HAP-1 (cell line): Measurements from ENCODE around the gene CEBPA.
"Not testable (repeated sequence)": the region's sequence is repeated elsewhere in the genome, so short reads cannot be mapped to it uniquely, and the experiment has no call there.

ENCODE experiments used
- DNase-seq, 2 experiments: peaks; one replicate each; pipeline ENCODE4 v3.0.0-alpha.2; 2016 to 2020; ENCODE audit warnings: low spot score in 2 of 2
- H3K27me3 ChIP-seq: fragments of 250-450 bp; sonication (Bioruptor Pico); 2 replicates; pipeline ENCODE4 v1.5.1; 2020; ENCODE audit warnings: low read depth, mild to moderate bottlenecking, moderate library complexity
- H3K36me3 ChIP-seq: fragments of 250-450 bp; sonication (Bioruptor Pico); replicated peaks from 2 replicates; pipeline ENCODE4 v1.5.1; 2020; ENCODE audit warnings: mild to moderate bottlenecking
- H3K4me1 ChIP-seq: fragments of 250-450 bp; sonication (Bioruptor Pico); 2 replicates; pipeline ENCODE4 v1.5.1; 2020; ENCODE audit warnings: mild to moderate bottlenecking
- H3K4me3 ChIP-seq: fragments of 250-450 bp; sonication (Bioruptor Pico); 2 replicates; pipeline ENCODE4 v1.5.1; 2020; ENCODE audit warnings: mild to moderate bottlenecking, moderate library complexity
- H3K9me3 ChIP-seq: fragments of 250-450 bp; sonication (Bioruptor Pico); 2 replicates; pipeline ENCODE4 v1.5.1; 2020; ENCODE audit warnings: mild to moderate bottlenecking, moderate library complexity
- in situ Hi-C: fragments of 300-500 bp; cut with MboI; formaldehyde crosslinking; loops from 3 replicates; pipeline ENCODE4 v1.14.3; 2020; ENCODE audit warnings: low sequenced_read_pairs, inconsistent platforms, mixed read lengths

The CEBPA gene

DNA sequence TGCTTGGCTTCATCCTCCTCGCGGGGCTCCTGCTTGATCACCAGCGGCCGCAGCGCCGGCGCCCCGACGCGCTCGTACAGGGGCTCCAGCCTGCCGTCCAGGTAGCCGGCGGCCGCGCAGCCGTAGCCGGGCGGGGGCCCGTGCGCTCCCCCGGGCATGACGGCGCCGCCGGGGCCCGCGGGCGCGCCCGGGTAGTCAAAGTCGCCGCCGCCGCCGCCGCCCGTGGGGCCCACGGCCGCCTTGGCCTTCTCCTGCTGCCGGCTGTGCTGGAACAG, 497 bp downstream of the CEBPA start:
- in situ Hi-C loops, result no loop called here
- H3K9me3 ChIP-seq, result no peaks in the 10 kb centered on the region
- H3K4me1 ChIP-seq, result peaks cover 8% of the 10 kb centered on the region
- H3K4me3 ChIP-seq, result peak overlapping the region; percentile 27
- no peaks in the 10 kb centered on the region for H3K27me3 ChIP-seq
- no peak for DNase-seq
- H3K36me3 ChIP-seq, result no peaks in the 10 kb centered on the region

DNA sequence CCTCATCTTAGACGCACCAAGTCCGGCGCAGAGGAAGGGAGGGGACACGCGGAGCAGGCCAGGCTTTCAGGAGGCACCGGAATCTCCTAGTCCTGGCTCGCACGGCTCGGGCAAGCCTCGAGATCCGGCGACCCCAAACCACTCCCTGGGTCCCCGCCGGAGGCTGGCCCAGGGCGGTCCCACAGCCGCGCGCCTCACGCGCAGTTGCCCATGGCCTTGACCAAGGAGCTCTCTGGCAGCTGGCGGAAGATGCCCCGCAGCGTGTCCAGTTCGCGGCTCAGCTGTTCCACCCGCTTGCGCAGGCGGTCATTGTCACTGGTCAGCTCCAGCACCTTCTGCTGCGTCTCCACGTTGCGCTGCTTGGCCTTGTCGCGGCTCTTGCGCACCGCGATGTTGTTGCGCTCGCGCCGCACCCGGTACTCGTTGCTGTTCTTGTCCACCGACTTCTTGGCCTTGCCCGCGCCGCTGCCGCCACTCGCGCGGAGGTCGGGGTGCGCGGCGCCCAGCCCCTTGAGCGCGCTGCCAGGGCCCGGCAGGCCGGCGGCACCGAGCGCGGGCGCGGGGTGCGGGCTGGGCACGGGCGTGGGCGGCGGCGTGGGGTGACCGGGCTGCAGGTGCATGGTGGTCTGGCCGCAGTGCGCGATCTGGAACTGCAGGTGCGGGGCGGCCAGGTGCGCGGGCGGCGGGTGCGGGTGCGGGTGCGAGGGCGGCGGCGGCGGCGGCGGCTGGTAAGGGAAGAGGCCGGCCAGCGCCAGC, 1.0 kb downstream of the CEBPA start:
- DNase-seq, result peak in 1 of 2 experiments; percentile 29
- H3K27me3 ChIP-seq, result no peaks in the 10 kb centered on the region
- H3K9me3 ChIP-seq, result no peaks in the 10 kb centered on the region
- no peaks in the 10 kb centered on the region for H3K36me3 ChIP-seq
- in situ Hi-C loops, result no loop called here
- H3K4me3 ChIP-seq, result peak overlapping the region; percentile 36
- H3K4me1 ChIP-seq, result peaks cover 8% of the 10 kb centered on the region

DNA sequence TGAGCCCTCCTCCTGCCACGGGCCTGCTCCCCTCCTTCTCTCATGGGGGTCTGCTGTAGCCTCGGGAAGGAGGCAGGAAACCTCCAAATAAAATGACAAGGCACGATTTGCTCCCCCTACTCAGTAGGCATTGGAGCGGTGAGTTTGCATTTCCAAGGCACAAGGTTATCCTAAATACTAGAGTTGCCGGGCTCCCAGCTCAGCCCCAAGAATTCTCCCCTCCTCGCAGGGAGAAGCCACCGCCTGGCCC, 1.5 kb downstream of the CEBPA start:
- no peak for DNase-seq
- Histone ChIP-seq H3K4me3 (peak overlapping the region; percentile 36), H3K27me3 (no peaks in the 10 kb centered on the region), H3K4me1 (peaks cover 8% of the 10 kb centered on the region), H3K9me3 (no peaks in the 10 kb centered on the region), H3K36me3 (no peaks in the 10 kb centered on the region)
- in situ Hi-C loops, result no loop called here

DNA sequence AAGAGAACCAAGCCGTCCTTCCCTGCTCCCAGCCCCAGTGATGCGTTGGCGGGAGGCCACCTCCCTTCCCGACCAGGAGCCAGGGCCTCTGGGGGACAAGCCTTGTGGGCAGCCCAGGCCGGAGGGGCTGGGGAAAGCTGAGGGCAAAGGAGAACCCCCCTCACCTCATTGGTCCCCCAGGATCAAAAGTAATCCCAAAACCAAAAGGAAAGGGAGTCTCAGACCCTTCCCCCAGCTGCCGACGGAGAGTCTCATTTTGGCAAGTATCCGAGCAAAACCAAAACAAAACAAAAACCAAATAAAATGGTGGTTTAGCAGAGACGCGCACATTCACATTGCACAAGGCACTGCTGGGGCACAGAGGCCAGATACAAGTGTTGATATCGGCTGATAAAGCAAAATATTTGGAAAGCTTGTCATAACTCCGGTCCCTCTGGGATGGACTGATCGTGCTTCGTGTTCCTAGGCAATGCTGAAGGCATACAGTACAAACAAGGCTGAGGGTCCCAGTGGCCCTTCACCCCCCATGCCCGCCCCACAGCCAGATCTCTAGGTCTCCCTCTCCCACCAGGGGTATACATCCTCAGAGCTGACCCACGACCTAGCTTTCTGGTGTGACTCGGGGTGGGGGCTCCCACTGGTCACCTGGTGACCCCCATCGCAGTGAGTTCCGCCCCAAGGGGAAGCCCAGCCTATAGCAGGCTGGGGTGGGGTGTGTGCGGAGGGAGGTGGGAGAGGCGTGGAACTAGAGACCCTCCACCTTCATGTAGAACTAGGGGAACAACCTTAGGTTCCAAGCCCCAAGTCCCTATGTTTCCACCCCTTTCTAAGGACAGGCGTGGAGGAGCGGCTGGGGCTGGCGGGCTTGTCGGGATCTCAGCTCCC, 2.1 kb downstream of the CEBPA start:
- Histone ChIP-seq H3K27me3 (no peaks in the 10 kb centered on the region), H3K4me1 (peaks cover 8% of the 10 kb centered on the region), H3K36me3 (no peaks in the 10 kb centered on the region), H3K9me3 (no peaks in the 10 kb centered on the region), H3K4me3 (peak overlapping the region; percentile 36)
- in situ Hi-C loops, result no loop called here
- peak in 1 of 2 experiments; percentile 24 for DNase-seq

DNA sequence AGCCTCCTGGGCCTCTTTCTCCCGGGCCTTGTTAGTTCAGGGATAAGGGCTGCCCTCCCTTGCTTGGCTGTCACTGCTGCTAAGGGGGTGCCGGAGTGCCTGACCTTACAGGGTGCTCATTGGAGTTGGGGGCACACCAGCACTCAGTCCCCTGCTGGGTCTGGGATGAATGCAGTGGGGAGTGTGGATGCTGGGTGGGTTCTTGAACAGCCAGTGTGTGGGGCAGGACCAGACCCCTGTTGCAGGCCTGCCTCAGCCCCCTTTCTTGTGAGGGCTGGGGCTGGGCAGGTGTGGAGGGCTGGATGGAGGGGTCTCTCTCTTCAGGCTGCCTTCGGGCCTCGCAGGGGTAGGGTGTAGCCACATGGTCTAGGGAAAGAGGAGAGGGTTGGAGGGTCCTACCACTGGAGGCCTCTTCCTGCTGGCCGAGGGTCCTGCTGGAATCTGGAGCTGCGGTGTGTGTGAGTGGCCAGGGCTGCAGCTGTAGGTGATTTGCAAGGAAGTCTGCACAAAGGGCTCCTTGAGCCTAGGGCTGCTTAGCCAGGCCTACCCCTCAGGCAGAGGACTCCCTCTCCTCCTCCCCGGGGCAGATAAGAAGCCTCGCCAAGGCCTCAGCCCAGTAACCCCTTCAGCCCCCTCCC, 3.2 kb downstream of the CEBPA start:
- no peak overlapping the region for H3K4me3 ChIP-seq
- H3K4me1 ChIP-seq, result peaks cover 8% of the 10 kb centered on the region
- no peaks in the 10 kb centered on the region for H3K9me3 ChIP-seq
- no peaks in the 10 kb centered on the region for H3K36me3 ChIP-seq
- H3K27me3 ChIP-seq, result no peaks in the 10 kb centered on the region
- in situ Hi-C loops, result no loop called here
- DNase-seq, result no peak

DNA sequence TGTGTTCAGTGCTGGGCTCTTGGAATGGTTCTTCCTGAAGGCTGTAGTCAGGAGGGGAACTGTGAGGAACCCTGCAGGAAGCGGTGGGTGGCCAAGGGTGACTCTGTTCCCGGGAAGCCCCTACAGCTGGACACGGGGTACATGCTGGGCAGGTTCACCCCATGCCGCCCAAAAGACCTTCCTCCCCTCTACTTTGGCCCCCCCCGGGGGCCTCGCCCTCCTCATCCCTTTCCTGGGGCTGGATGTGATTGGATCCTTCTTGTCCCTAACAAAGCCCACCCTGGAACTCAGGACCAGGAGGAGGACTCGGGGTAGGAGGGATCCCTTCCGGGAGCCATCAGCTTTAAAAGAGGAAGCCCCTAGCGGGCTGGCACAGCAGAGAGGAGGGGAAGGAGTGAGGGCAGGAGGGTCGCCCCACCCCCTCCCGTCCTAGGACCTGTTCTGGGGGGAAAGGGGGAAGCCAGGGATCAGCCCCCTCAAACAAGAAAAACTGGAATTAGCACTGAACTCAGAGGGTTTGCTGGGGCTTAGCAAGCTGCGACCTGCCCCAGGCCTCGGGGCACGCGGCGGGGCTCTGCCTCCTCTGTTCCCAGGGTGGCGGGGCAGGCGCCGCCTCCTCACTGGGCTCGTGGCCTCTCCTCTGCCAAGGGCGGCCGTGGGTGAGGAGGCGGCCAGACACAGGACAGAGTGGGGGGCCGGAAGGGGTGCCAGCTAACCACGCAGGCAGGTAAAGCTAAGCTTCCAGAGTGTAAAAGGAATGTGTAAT, 4.0 kb downstream of the CEBPA start:
- Histone ChIP-seq H3K9me3 (no peaks in the 10 kb centered on the region), H3K4me1 (peaks cover 8% of the 10 kb centered on the region), H3K36me3 (no peaks in the 10 kb centered on the region), H3K27me3 (no peaks in the 10 kb centered on the region), H3K4me3 (no peak overlapping the region)
- in situ Hi-C loops, result no loop called here
- DNase-seq, result no peak

DNA sequence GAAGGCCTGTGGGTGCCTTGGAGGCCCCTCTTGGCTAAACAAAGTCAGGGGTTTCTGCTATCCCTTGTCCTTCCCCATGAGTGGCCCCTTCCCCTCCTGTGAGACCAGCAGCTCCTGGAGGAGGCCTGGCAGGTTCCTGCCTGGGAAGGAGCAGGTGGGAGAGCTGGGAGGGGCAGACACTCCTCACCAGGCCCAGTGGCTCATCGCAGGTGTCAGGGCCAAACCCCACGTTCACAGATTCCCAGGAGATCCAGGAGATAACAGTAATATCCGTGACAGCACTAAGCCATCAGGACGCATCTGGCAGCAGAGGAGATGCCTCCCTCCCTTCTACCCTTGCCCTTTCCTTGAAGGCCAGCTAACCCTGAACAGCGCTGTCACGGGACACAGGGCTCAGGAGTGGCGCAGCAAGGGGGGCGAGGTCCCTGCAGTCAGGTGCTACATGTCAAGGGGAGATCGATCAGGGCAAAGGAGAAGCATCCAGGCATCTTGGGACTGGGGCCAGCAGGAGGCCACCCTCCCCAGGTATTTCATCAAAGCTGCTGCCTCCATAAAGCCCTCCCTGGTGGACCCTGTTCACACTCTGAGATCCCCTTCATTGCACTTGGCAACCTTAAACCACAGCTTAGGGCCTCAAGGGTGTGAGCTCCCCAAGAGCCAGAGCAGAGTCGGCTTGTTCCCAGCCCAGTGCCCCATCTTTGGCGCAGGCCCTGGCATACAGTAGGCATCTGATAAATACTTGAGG, 4.8 kb downstream of the CEBPA start:
- DNase-seq, result no peak
- Histone ChIP-seq H3K4me1 (peaks cover 8% of the 10 kb centered on the region), H3K9me3 (no peaks in the 10 kb centered on the region), H3K27me3 (no peaks in the 10 kb centered on the region), H3K4me3 (no peak overlapping the region), H3K36me3 (no peaks in the 10 kb centered on the region)
- in situ Hi-C loops, result no loop called here

DNA sequence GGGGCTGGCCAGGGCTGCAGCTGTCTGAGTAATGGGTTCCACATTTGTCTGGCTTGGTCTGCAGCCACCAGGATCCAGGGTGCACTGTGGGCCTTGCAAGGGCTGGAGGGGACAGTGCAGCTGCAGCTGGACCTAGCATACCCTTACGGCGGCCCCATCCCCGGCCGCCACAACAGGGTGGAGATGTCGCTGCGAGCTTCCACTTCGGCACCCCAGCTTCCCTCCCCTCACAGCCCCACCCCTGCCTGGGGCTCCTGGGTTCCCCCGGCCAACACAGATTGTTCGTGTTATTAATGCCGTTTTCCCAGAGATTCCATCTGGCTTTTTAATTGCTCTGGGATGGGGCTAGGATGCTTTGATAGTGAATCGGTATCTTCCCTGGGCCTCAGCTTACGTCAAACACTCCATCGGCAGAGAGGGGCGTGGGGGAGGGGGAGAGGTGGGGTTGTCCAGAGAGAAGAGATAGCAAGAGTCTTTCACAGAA, 5.8 kb downstream of the CEBPA start:
- peaks cover 8% of the 10 kb centered on the region for H3K4me1 ChIP-seq
- no peaks in the 10 kb centered on the region for H3K36me3 ChIP-seq
- H3K9me3 ChIP-seq, result no peaks in the 10 kb centered on the region
- in situ Hi-C loops, result no loop called here
- DNase-seq, result no peak
- H3K4me3 ChIP-seq, result no peak overlapping the region
- H3K27me3 ChIP-seq, result no peaks in the 10 kb centered on the region

DNA sequence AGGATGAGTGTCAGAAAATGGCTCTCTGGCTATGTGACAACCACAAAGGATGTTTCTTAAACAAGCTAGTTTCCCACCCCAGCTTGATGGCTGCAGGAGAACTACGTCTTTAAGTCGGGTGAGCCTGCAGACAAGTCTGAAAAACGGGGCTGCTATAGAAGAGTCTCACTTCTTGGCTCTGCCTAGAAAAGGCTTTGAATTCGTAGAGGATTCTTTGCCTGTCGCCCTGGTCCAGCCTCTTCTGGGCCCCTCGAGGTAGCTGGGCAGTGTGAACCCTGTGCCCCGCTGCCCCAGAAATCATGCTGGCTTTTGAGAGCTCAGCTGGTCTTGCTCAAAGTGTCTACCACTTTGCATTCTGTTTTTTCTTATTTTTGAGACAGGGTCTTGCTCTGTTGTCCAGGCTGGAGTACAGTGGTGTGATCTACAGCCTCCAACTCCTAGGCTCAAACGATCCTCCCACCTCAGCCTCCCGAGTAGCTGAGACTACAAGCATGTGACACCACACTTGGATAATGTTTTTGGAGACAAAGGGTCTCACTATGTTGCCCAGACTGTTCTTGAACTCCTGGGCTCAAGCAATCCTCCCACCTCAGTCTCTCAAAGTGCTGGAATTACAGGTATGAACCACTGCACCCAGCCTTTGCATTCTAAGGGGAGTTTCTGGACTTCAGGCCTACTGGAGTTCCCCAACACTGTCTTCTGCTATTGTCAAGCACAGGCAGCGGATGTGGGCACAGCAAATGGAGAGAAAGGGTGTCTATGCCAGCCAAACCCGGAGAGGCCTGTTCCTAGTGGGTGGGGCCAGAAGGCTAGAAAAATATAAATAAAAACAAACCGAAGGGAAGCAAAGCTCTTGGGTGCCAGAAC, 6.5 kb downstream of the CEBPA start:
- in situ Hi-C loops, result no loop called here
- Histone ChIP-seq H3K36me3 (no peaks in the 10 kb centered on the region), H3K4me3 (no peak overlapping the region), H3K27me3 (no peaks in the 10 kb centered on the region), H3K4me1 (peaks cover 8% of the 10 kb centered on the region), H3K9me3 (no peaks in the 10 kb centered on the region)
- DNase-seq, result no peak

DNA sequence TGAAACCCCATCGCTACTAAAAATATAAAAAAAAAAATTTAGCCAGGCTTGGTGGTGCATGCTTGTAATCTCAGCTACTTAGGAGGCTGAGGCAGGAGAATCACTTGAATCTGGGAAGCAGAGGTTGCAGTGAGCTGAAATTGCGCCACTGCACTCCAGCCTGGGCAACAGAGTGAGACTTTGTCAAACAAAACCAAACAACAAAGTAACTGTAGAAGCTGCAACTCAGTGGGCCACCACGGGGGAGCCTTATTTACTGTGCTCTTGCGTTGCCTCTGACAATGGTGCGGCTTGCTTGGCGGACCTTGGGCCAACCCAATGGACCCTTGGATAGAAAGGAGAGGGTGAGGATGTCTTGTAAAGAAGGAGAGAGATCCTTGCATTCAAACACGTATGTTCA, 7.3 kb downstream of the CEBPA start:
- H3K4me1 ChIP-seq, H3K4me3 ChIP-seq, H3K27me3 ChIP-seq, H3K36me3 ChIP-seq, DNase-seq, H3K9me3 ChIP-seq, in situ Hi-C loops: not testable (repeated sequence)

DNA sequence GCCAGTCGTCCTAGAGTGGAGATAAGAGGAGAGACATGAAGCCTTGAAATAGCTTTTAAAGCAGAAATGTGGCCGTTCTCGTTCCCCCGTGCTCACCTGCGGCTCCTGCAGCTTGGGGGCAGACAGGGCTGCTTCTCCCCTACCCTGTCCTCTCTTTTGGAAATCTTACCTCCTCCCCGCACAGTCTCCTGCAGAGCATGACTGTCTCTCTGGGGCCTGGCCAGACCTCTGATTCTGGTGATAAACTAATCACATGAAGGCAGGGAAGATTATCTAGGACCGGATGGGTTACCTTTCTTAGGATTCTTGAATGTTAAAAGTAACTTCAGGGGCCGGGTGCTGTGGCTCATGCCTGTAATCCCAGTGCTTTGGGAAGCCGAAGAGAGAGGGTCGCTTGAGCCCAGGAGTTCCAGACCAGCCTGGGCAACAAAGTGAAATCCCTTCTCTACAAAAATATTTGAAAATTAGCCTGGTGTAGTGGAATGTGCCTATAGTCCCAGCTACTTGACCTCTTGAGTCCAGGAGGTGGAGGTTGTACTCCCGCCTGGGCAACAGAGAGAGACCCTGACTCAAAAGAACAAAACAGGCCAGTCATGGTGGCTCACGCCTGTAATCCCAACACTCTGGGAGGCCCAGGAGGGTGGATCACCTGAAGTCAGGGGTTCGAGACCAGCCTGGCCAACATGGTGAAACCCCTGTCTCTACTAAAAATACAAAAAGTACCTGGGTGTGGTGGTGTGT, 8.1 kb downstream of the CEBPA start:
- no peak overlapping the region for H3K4me3 ChIP-seq
- DNase-seq, result no peak
- no peaks in the 10 kb centered on the region for H3K36me3 ChIP-seq
- H3K27me3 ChIP-seq, result no peaks in the 10 kb centered on the region
- no peaks in the 10 kb centered on the region for H3K4me1 ChIP-seq
- no peaks in the 10 kb centered on the region for H3K9me3 ChIP-seq
- in situ Hi-C loops, result no loop called here
